HCT116 (cell line): Measurements from ENCODE around the gene MND1. TPM values are rescaled to one million over a fixed set of nuclear protein-coding genes. Genes with fewer than 3 reads are reported as not detected.

Experiments
- ATAC-seq: fragments of 200-7000 bp; cut with Tn5 transposase; 2 replicates; pipeline ENCODE4 v1.9.1; 2020; ENCODE audit warnings: mild to moderate bottlenecking, moderate library complexity
- BruUV-seq: library from RNA; stranded (reverse); fragments of 400-500 nt; replicated peaks from 2 replicates; lab custom pipeline; 2021; lab: Mats Ljungman, UMichigan
- CTCF ChIA-PET: fragments of 300-600 bp; sonication (Branson Sonifier 250); formaldehyde crosslinking; loops from one replicate; lab custom pipeline; 2021; ENCODE audit warnings: antibody characterized with exemption; lab: Charles Lee
- POLR2A ChIA-PET: fragments of 300-600, 350-600 bp; sonication (Branson Sonifier 250); formaldehyde crosslinking; loops from one replicate; lab custom pipeline; 2021; ENCODE audit warnings: antibody characterized with exemption; lab: Charles Lee
- RAD21 ChIA-PET, 2 experiments: fragments of 300-600 bp; sonication (Branson Sonifier 250); formaldehyde crosslinking; loops; one replicate each; lab custom pipeline; 2023; ENCODE audit warnings: low total read pairs in 2 of 2; ENCODE audit not compliant: uncharacterized antibody in 2 of 2, unreplicated experiment in 2 of 2, low non-redundant PET in 1 of 2; lab: Charles Lee
- DNase-seq: peaks from one replicate; pipeline ENCODE4 v3.0.0-alpha.2; 2010; ENCODE audit warnings: low read depth, low spot score
- H2AFZ ChIP-seq: fragments of 200-600 bp; shearing (Covaris generic), sonication (generic); 2 replicates; pipeline ENCODE4 v1.6.1; 2017; ENCODE audit warnings: low read depth, mixed run types, mixed read lengths, antibody characterized with exemption, low read length; ENCODE audit not compliant: poor library complexity, severe bottlenecking
- H3K27ac ChIP-seq: 2 replicates; pipeline ENCODE4 v1.5.1; 2012; ENCODE audit warnings: low read depth, low read length
- H3K27me3 ChIP-seq: fragments of 200-600 bp; sonication (generic); 2 replicates; pipeline ENCODE4 v1.6.1; 2016; ENCODE audit warnings: mixed run types, low read length, mixed read lengths; ENCODE audit not compliant: insufficient read depth
- H3K36me3 ChIP-seq, 2 experiments: fragments of 200-500 bp in 1 of 2; fragments of 200-600 bp in 1 of 2; sonication (Bioruptor generic) in 1 of 2; sonication (generic) in 1 of 2; 2 replicates each; pipeline versions ENCODE4 v1.5.1 to v1.6.1; 2014 to 2016; ENCODE audit warnings: low read length in 2 of 2, inconsistent platforms in 1 of 2, mixed read lengths in 1 of 2, mixed run types in 1 of 2; ENCODE audit not compliant: insufficient read depth in 2 of 2, control insufficient read depth in 1 of 2
- H3K4me1 ChIP-seq, 2 experiments: fragments of 200-600 bp in 1 of 2; sonication (generic) in 1 of 2; 2 replicates each; pipeline versions ENCODE4 v1.5.1 to v1.6.1; 2012 to 2017; ENCODE audit warnings: low read length in 2 of 2, inconsistent platforms in 1 of 2, mild to moderate bottlenecking in 1 of 2, mixed read lengths in 1 of 2, mixed run types in 1 of 2, moderate library complexity in 1 of 2; ENCODE audit not compliant: insufficient read depth in 2 of 2, control insufficient read depth in 1 of 2
- H3K4me2 ChIP-seq: fragments of 200-600 bp; sonication (generic); 2 replicates; pipeline ENCODE4 v1.6.1; 2017; ENCODE audit warnings: mixed run types, low read length, mixed read lengths
- H3K4me3 ChIP-seq, 2 experiments: fragments of 200-600 bp in 1 of 2; sonication (generic) in 1 of 2; replicated peaks in 1 of 2; 2 replicates each; pipeline ENCODE4 v1.5.1; 2011 to 2016; ENCODE audit warnings: low read length in 2 of 2, control low read depth in 1 of 2, low read depth in 1 of 2, mild to moderate bottlenecking in 1 of 2, mixed read lengths in 1 of 2, mixed run types in 1 of 2
- H3K79me2 ChIP-seq: fragments of 200-600 bp; sonication (generic); 2 replicates; pipeline ENCODE4 v1.6.1; 2017; ENCODE audit warnings: mild to moderate bottlenecking, mixed run types, low read length, moderate library complexity, mixed read lengths; ENCODE audit not compliant: insufficient read depth
- H3K9ac ChIP-seq: fragments of 200-600 bp; sonication (generic); 2 replicates; pipeline ENCODE4 v1.6.1; 2016; ENCODE audit warnings: low read length, mixed read lengths
- H3K9me2 ChIP-seq: fragments of 200-600 bp; sonication (generic), shearing (Covaris generic); 2 replicates; pipeline ENCODE4 v1.6.1; 2017; ENCODE audit warnings: mixed run types, mild to moderate bottlenecking, moderate library complexity; ENCODE audit not compliant: insufficient read depth
- H3K9me3 ChIP-seq, 2 experiments: fragments of 200-500 bp in 1 of 2; fragments of 200-600 bp in 1 of 2; sonication (Bioruptor generic) in 1 of 2; sonication (generic) in 1 of 2; 2 replicates each; pipeline ENCODE4 v1.6.1; 2014 to 2017; ENCODE audit warnings: low read length in 2 of 2, mixed read lengths in 2 of 2, inconsistent platforms in 1 of 2, low read depth in 1 of 2, mild to moderate bottlenecking in 1 of 2, mixed run types in 1 of 2, moderate library complexity in 1 of 2; ENCODE audit not compliant: control insufficient read depth in 1 of 2, insufficient read depth in 1 of 2
- H4K20me1 ChIP-seq: fragments of 200-600 bp; sonication (generic), shearing (Covaris generic); 2 replicates; pipeline ENCODE4 v1.6.1; 2017; ENCODE audit warnings: mixed run types, mild to moderate bottlenecking, moderate library complexity; ENCODE audit not compliant: insufficient read depth
- ATF3 ChIP-seq: IDR thresholded peaks from 2 replicates; pipeline ENCODE4 v1.6.1; 2012
- CBX3 ChIP-seq: IDR thresholded peaks from 2 replicates; pipeline ENCODE4 v1.6.1; 2012; ENCODE audit warnings: low read depth
- CEBPB ChIP-seq: IDR thresholded peaks from 2 replicates; pipeline ENCODE4 v1.6.1; 2012; ENCODE audit warnings: low read depth
- CTCF ChIP-seq, 3 experiments: fragments of 200-600 bp in 1 of 3; sonication (generic) in 1 of 3; IDR thresholded peaks in 2 of 3; conservative IDR thresholded peaks in 1 of 3; 2 replicates each; pipeline ENCODE4 v1.5.1; 2012 to 2017; ENCODE audit warnings: low read depth in 2 of 3, low read length in 2 of 3, antibody characterized with exemption in 1 of 3, borderline replicate concordance in 1 of 3, control low read depth in 1 of 3, mild to moderate bottlenecking in 1 of 3, mixed read lengths in 1 of 3, mixed run types in 1 of 3, moderate library complexity in 1 of 3; ENCODE audit not compliant: insufficient read depth in 1 of 3
- EGR1 ChIP-seq: IDR thresholded peaks from 2 replicates; pipeline ENCODE4 v1.6.1; 2012; ENCODE audit warnings: low read depth
- EZH2 ChIP-seq: fragments of 200-600 bp; sonication (generic); IDR thresholded peaks from 2 replicates; pipeline ENCODE4 v1.6.1; 2017; ENCODE audit warnings: antibody characterized with exemption, mixed run types
- EZH2phosphoT487 ChIP-seq: fragments of 200-600 bp; IDR thresholded peaks from 2 replicates; pipeline ENCODE4 v1.6.1; 2018; ENCODE audit warnings: antibody characterized with exemption, borderline replicate concordance
- FOSL1 ChIP-seq: IDR thresholded peaks from 2 replicates; pipeline ENCODE4 v1.6.1; 2012; ENCODE audit warnings: low read depth
- JUND ChIP-seq: IDR thresholded peaks from 2 replicates; pipeline ENCODE4 v1.6.1; 2012
- MAX ChIP-seq: IDR thresholded peaks from 2 replicates; pipeline ENCODE4 v1.6.1; 2012
- POLR2A ChIP-seq: IDR thresholded peaks from 2 replicates; pipeline ENCODE4 v1.7.0; 2011; ENCODE audit warnings: borderline replicate concordance; ENCODE audit not compliant: insufficient read depth, insufficient read length; ENCODE audit errors: extremely low read depth
- RAD21 ChIP-seq: IDR thresholded peaks from 2 replicates; pipeline ENCODE4 v1.6.1; 2012; ENCODE audit warnings: low read depth, mild to moderate bottlenecking
- REST ChIP-seq: IDR thresholded peaks from 2 replicates; pipeline ENCODE4 v1.6.1; 2012; ENCODE audit warnings: low read depth
- SIN3A ChIP-seq: IDR thresholded peaks from 2 replicates; pipeline ENCODE4 v1.6.1; 2012; ENCODE audit warnings: low read depth
- SP1 ChIP-seq: IDR thresholded peaks from 2 replicates; pipeline ENCODE4 v1.6.1; 2012; ENCODE audit warnings: low read depth
- SRF ChIP-seq: IDR thresholded peaks from 2 replicates; pipeline ENCODE4 v1.6.1; 2012; ENCODE audit warnings: low read depth
- TCF7L2 ChIP-seq: IDR thresholded peaks from 2 replicates; pipeline ENCODE4 v1.7.0; 2011; ENCODE audit warnings: borderline replicate concordance, inconsistent platforms; ENCODE audit not compliant: insufficient read depth, insufficient read length; ENCODE audit errors: extremely low read depth
- ZBTB33 ChIP-seq: IDR thresholded peaks from 2 replicates; pipeline ENCODE4 v1.6.1; 2011; ENCODE audit warnings: mild to moderate bottlenecking, low read length, moderate library complexity; ENCODE audit not compliant: insufficient replicate concordance; ENCODE audit errors: extremely low read depth
- ZFX ChIP-seq: fragments of 450-650 bp; IDR thresholded peaks from 2 replicates; pipeline ENCODE4 v1.6.1; 2017
- ZNF274 ChIP-seq: fragments of 200-500 bp; sonication (Bioruptor generic); IDR thresholded peaks from 2 replicates; pipeline ENCODE4 v1.6.1; 2014; ENCODE audit warnings: mild to moderate bottlenecking, low read depth, low read length, inconsistent platforms
- intact Hi-C: fragments of 100-400 bp; cut with micrococcal nuclease; formaldehyde crosslinking; loops from 2 replicates; pipeline ENCODE4 v1.10.0; 2022
- total RNA-seq: library from RNA; stranded (reverse); gene quantifications from one replicate; pipeline ENCODE4 v1.2.1, GENCODE V29; 2021; ENCODE audit not compliant: unreplicated experiment

Gene MND1
- total RNA-seq, 1 experiment from 2014 or later: 29.9 TPM

- no peak for ATAC-seq
- Histone ChIP-seq H3K27me3 (no peaks in the 10 kb centered on the region), H3K9me2 (no peaks in the 10 kb centered on the region), H3K27ac (no peak overlapping the region), H3K9me3 (no peaks in the 10 kb centered on the region), H3K4me3 (no peak overlapping the region), H4K20me1 (no peaks in the 10 kb centered on the region), H3K4me2 (no peak overlapping the region), H3K4me1 (peaks cover 0 to 3% of the 10 kb centered on the region in 2 experiments; a peak in 1 of 4 replicates), H3K36me3 (no peaks in the 10 kb centered on the region), H3K9ac (no peak overlapping the region), H2AFZ (no peak overlapping the region), H3K79me2 (no peaks in the 10 kb centered on the region)
- TF ChIP-seq SIN3A: no peak
- TF ChIP-seq EZH2phosphoT487: no peak
- TF ChIP-seq MAX: no peak
- TF ChIP-seq JUND: no peak
- TF ChIP-seq SP1: no peak
- TF ChIP-seq ATF3: no peak
- TF ChIP-seq EGR1: no peak
- no peak for TF ChIP-seq ZNF274
- TF ChIP-seq FOSL1: no peak
- no peak for TF ChIP-seq TCF7L2
- TF ChIP-seq POLR2A: no peak
- no peak for TF ChIP-seq RAD21
- no peak for TF ChIP-seq ZBTB33
- TF ChIP-seq ZFX: no peak
- no peak for TF ChIP-seq EZH2
- no peak for TF ChIP-seq REST
- no peak for TF ChIP-seq CBX3
- TF ChIP-seq CEBPB: no peak
- TF ChIP-seq CTCF (IDR thresholded peaks at IDR 0.05 in 2 of 3, conservative IDR thresholded peaks at IDR 0.05 in 1 of 3; ENCODE audit: borderline replicate concordance in 1 of 3, insufficient read depth in 1 of 3, low read depth in 2 of 3, low read length in 2 of 3): no peak
- no peak for TF ChIP-seq SRF
- CTCF ChIA-PET: no interaction called here
- RAD21 ChIA-PET: no interaction called here
- POLR2A ChIA-PET: no interaction called here
- no peak for DNase-seq
- BruUV-seq: no TSS peak
- intact Hi-C loops: no loop called here
These were observed 95.3 kb downstream of the MND1 start for GRCh38 chr4:153439831-153440230.
